Coronary artery (tissue), 2 donors: ENCODE results near the gene COL5A1.

ENCODE experiments used
- DNase-seq: peaks from one replicate; pipeline ENCODE4 v3.0.0-alpha.2; 2017; ENCODE audit warnings: low spot score
- H3K27ac ChIP-seq, 2 donors: fragments of 200-600 bp; sonication (generic); one replicate each; pipeline ENCODE4 v1.5.1; 2016 to 2019
- H3K4me3 ChIP-seq: fragments of 200-600 bp; sonication (generic); 2 replicates; pipeline ENCODE4 v1.5.1; 2016; ENCODE audit warnings: mild to moderate bottlenecking, moderate library complexity
- TF ChIP-seq, protein P1 (sequence below): fragments of 200-600 bp; sonication (generic); IDR thresholded peaks from one replicate; pipeline ENCODE4 v1.5.1; 2019; ENCODE audit warnings: antibody characterized with exemption

COL5A1 gene

DNA sequence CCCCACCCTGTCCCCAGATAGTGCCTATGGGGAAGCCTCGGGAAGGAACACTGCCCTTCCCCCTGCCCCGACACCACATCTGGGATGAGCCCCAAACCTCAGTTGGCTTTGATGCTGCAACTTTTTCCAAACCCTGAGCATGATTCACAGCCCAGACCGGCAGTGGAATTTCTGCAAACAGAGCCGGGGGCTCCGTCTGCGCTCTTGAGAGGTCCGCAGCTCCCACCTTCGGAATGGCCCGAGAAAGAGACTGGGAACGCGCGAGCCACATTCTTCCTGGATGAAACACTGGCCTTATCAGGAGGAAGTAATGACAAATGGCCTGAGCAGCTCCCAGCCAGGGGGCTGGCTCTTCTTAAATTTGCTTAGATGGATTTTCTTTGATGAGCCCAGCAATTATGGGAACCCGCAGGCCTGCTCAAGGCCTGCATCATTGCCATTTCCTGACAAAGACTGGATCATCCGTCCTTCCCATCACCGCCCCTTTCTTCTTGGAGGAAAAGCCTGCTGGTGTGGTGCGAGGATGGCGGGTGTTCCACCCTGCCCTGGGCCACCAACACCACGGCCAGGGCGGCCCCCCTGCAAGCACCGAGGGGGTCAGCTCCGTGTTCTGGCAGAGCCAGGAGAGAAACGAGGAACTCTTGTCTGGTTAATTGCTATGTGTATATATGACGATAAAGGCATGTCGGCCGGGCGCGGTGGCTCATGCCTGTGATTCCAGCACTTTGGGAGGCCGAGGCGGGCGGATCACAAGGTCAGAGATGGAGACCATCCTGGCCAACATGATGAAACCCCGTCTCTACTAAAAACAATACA is 38.8 kb upstream of the COL5A1 start:
- H3K27ac ChIP-seq: peak overlapping the region in 1 of 2 donors; percentile 69

DNA sequence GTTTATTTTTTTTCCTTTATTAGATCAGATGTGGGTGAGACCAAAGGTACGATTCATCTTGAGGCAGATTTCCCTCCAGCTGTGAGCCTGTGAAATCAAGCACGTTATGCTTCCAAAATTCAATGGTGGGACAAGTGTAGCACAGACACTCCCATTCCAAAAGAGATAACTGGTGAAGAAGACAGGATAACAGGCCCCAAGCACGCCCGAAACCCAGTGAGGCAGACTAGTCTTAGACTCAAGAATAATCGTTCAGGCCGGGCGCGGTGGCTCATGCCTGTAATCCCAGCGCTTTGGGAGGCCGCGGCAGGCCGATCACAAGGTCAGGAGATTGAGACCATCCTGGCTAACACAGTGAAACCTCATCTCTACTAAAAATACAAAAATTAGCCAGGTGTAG is 36.8 kb upstream of the COL5A1 start:
- DNase-seq: peak; percentile 38
- H3K27ac ChIP-seq: no peak overlapping the region
- no peak overlapping the region for H3K4me3 ChIP-seq
- TF ChIP-seq, protein P1, sequence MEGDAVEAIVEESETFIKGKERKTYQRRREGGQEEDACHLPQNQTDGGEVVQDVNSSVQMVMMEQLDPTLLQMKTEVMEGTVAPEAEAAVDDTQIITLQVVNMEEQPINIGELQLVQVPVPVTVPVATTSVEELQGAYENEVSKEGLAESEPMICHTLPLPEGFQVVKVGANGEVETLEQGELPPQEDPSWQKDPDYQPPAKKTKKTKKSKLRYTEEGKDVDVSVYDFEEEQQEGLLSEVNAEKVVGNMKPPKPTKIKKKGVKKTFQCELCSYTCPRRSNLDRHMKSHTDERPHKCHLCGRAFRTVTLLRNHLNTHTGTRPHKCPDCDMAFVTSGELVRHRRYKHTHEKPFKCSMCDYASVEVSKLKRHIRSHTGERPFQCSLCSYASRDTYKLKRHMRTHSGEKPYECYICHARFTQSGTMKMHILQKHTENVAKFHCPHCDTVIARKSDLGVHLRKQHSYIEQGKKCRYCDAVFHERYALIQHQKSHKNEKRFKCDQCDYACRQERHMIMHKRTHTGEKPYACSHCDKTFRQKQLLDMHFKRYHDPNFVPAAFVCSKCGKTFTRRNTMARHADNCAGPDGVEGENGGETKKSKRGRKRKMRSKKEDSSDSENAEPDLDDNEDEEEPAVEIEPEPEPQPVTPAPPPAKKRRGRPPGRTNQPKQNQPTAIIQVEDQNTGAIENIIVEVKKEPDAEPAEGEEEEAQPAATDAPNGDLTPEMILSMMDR: no peak

More for the DNA sequence above, 38.8 kb upstream of the COL5A1 start:
- DNase-seq: peak; percentile 84
- H3K4me3 ChIP-seq: peak overlapping the region; percentile 13
- TF ChIP-seq, protein P1: no peak

DNA sequence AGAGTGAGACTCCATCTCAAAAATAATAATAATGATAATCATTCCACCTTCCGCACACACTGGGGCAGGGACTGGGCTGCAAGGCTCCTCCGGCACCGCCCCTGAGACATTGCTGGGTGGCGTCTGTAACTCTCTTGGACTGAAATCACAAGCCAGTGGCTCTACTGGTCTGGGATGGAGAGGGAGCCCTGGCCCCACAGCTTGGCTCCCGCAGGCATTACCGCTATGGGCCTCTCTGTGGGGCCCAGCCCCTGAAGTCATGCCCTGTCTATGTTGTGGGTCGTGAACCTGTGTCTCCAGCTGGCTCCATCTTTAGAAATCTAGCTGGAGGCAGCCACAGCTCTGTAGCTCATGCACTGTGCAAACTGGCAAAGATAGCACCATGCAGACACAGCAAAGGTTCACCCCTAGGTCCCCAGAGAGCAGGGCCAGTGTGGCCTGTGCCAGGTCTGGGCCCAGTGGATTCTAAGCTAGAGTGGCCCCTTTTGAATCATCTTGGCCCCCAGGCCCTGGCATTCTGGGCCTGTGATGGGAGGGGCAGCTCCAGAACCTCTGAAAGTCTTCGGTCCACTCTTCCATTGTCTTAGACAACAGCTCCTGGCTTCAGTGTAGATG is 36.1 kb upstream of the COL5A1 start:
- TF ChIP-seq, protein P1: no peak
- peak; percentile 40 for DNase-seq

DNA sequence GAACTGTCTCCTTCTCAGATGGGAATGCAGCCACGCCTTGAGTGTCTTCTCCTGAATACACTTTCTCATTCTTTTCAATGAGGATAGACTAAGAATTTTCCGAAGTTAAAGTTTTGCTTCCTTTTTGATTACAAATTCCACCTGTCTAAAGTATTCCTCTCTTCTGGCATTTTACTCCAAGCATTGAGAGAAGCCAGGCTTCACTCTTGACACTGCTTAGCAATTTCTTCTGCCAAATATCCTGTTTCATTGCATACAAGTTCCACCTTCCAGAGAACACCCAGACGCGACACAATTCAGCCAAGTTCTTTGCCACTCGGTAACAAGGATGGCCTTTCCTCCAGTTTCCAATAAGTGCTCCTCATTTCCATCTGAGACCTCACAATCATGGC is 35.6 kb upstream of the COL5A1 start:
- TF ChIP-seq, protein P1: no peak
- H3K27ac ChIP-seq: no peak overlapping the region
- peak; percentile 28 for DNase-seq
- no peak overlapping the region for H3K4me3 ChIP-seq

More for the DNA sequence above, 36.1 kb upstream of the COL5A1 start:
- Histone ChIP-seq H3K27ac (no peak overlapping the region), H3K4me3 (no peak overlapping the region)

DNA sequence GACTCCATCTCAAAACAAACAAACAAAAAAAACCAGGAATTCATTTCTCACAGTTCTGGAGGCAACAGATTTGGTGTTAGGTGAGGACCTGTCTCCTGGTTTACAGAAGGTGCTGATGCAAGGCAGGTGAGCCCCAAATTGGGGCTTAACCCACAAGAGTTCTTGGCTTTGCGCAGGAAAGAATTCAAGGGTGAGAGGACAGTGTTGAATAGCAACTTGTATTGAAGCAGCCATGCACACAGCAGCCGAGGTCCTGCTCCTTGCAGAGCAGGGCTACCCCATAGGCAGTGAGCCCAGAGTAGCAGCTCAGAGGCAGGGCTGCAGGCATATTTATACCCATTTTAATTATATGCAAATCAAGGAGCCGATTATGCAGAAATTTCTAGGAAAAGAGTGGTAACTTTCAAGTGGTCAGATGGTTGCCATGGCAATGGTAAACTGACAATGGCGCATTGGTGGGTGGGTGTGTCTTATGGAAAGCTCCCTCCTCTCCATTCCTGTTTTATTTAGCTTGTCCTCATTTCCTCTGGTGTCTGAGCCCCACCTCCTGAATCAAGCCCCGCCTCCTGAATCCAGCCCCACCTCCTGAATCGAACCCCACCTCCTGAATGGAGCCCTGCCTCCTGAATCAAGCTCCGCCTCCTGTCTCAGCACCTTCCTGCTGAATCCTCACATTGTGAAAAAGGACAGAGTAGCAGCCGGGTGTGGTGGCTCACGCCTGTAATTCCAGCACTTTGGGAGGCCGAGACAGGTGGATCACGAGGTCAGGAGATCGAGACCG is 34.5 kb upstream of the COL5A1 start:
- no peak overlapping the region for H3K4me3 ChIP-seq
- H3K27ac ChIP-seq: no peak overlapping the region
- peak; percentile 40 for DNase-seq
- TF ChIP-seq, protein P1: no peak

DNA sequence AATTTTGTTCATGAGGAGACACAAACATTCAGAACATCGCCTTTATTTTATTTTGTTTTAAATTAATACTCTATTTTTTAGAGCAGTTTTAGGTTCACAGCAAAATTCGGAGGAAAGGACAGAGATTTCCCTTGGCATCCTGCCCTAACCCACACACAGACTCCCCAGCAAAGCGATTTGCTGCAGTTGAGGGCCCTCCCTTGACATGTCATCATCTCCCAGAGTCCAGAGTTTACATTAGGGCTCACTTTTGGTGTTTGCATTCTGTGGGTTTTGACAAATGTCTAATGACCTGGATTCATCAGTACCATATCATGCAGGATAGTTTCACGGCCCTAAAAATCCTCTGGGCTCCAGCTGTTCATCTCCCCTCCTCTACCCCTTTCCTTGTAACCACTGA is 33.6 kb upstream of the COL5A1 start:
- Histone ChIP-seq H3K4me3 (no peak overlapping the region), H3K27ac (no peak overlapping the region)
- TF ChIP-seq, protein P1: no peak
- DNase-seq: no peak
